ENCODE results near the gene EXOC6B.

Gene EXOC6B

GRCh38 chr2:72148003-72148836 is 677.6 kb downstream of the EXOC6B start:
- no peaks in the 10 kb centered on the region for H3K36me3 ChIP-seq (ENCODE audit: insufficient read depth, low read length)
- H3K27ac ChIP-seq: peak overlapping the region; percentile 42; the same call in 1 of the 2 replicates
- peak overlapping the region; percentile 72 for H3K9ac ChIP-seq (ENCODE audit: insufficient read length)
- peak overlapping the region; percentile 81 for H3K4me3 ChIP-seq
- H3K9me3 ChIP-seq (ENCODE audit: low read depth, low read length): no peaks in the 10 kb centered on the region
- DNase-seq (ENCODE audit: low read depth, low spot score): no peak
- no peak for TF ChIP-seq EZH2 (IDR thresholded peaks at IDR 0.05)
- TF ChIP-seq FOXP2 (optimal IDR thresholded peaks at IDR 0.05; ENCODE audit: control extremely low read depth, extremely low read length, insufficient read depth): no peak
- no peak for TF ChIP-seq POLR2AphosphoS5 (IDR thresholded peaks at IDR 0.05; ENCODE audit: borderline replicate concordance, low read depth, low read length)

- H3K9me3 ChIP-seq (ENCODE audit: low read depth, low read length): no peaks in the 10 kb centered on the region
- TF ChIP-seq FOXP2 (optimal IDR thresholded peaks at IDR 0.05; ENCODE audit: control extremely low read depth, extremely low read length, insufficient read depth): no peak
- H3K27ac ChIP-seq: peak within 1 kb of the TSS; percentile 62; the same call in 1 of the 2 replicates
- peak within 1 kb of the TSS; percentile 81 for H3K4me3 ChIP-seq
- no peak for DNase-seq (ENCODE audit: low read depth, low spot score)
- no peaks in the 10 kb centered on the region for H3K36me3 ChIP-seq (ENCODE audit: insufficient read depth, low read length)
- peak within 1 kb of the TSS; percentile 72 for H3K9ac ChIP-seq (ENCODE audit: insufficient read length)
Observed at GRCh38 chr2:72147303-72147971, 678.4 kb downstream of the EXOC6B start, which contains the start of gene CYP26B1. CYP26B1 (minus strand) TSS chr2:72147862; CDS start chr2:72147834, 28 bp downstream.

- TF ChIP-seq FOXP2 (optimal IDR thresholded peaks at IDR 0.05; ENCODE audit: control extremely low read depth, extremely low read length, insufficient read depth) (no peak), EZH2 (IDR thresholded peaks at IDR 0.05) (no peak), POLR2AphosphoS5 (IDR thresholded peaks at IDR 0.05; ENCODE audit: borderline replicate concordance, low read depth, low read length) (no peak)
- Histone ChIP-seq H3K9me3 (ENCODE audit: low read depth, low read length) (no peaks in the 10 kb centered on the region), H3K4me3 (peak overlapping the region; percentile 80), H3K9ac (ENCODE audit: insufficient read length) (peak overlapping the region; percentile 72), H3K36me3 (ENCODE audit: insufficient read depth, low read length) (no peaks in the 10 kb centered on the region), H3K27ac (peak overlapping the region; percentile 62; the same call in 1 of the 2 replicates)
- no peak for DNase-seq (ENCODE audit: low read depth, low spot score)
Observed at GRCh38 chr2:72146347-72147302, 679.2 kb downstream of the EXOC6B start.

- Histone ChIP-seq H3K36me3 (ENCODE audit: insufficient read depth, low read length) (no peaks in the 10 kb centered on the region), H3K9ac (ENCODE audit: insufficient read length) (peak overlapping the region; percentile 72), H3K9me3 (ENCODE audit: low read depth, low read length) (no peaks in the 10 kb centered on the region), H3K27ac (peak overlapping the region; percentile 60), H3K4me3 (peak overlapping the region; percentile 80)
- DNase-seq (ENCODE audit: low read depth, low spot score): no peak
- TF ChIP-seq EZH2 (IDR thresholded peaks at IDR 0.05) (no peak), POLR2AphosphoS5 (IDR thresholded peaks at IDR 0.05; ENCODE audit: borderline replicate concordance, low read depth, low read length) (no peak), FOXP2 (optimal IDR thresholded peaks at IDR 0.05; ENCODE audit: control extremely low read depth, extremely low read length, insufficient read depth) (no peak)
Observed at GRCh38 chr2:72145658-72146329, 680.0 kb downstream of the EXOC6B start.

- peak; percentile 31; the same call in 1 of the 2 replicates for TF ChIP-seq POLR2AphosphoS5 (IDR thresholded peaks at IDR 0.05; ENCODE audit: borderline replicate concordance, low read depth, low read length)
- no peak for TF ChIP-seq EZH2 (IDR thresholded peaks at IDR 0.05)
- peak overlapping the region; percentile 60 for H3K27ac ChIP-seq
- H3K9ac ChIP-seq (ENCODE audit: insufficient read length): peak overlapping the region; percentile 72
- DNase-seq (ENCODE audit: low read depth, low spot score): peak; percentile 28
- H3K9me3 ChIP-seq (ENCODE audit: low read depth, low read length): no peaks in the 10 kb centered on the region
- H3K4me3 ChIP-seq: peak overlapping the region; percentile 80
- no peaks in the 10 kb centered on the region for H3K36me3 ChIP-seq (ENCODE audit: insufficient read depth, low read length)
Observed at GRCh38 chr2:72145289-72145657, 680.6 kb downstream of the EXOC6B start.

- no peaks in the 10 kb centered on the region for H3K36me3 ChIP-seq (ENCODE audit: insufficient read depth, low read length)
- peak overlapping the region; percentile 60; the same call in 1 of the 2 replicates for H3K27ac ChIP-seq
- H3K4me3 ChIP-seq: peak overlapping the region; percentile 80
- no peak for TF ChIP-seq EZH2 (IDR thresholded peaks at IDR 0.05)
- TF ChIP-seq POLR2AphosphoS5 (IDR thresholded peaks at IDR 0.05; ENCODE audit: borderline replicate concordance, low read depth, low read length): no peak
- TF ChIP-seq FOXP2 (optimal IDR thresholded peaks at IDR 0.05; ENCODE audit: control extremely low read depth, extremely low read length, insufficient read depth): no peak
- no peaks in the 10 kb centered on the region for H3K9me3 ChIP-seq (ENCODE audit: low read depth, low read length)
- H3K9ac ChIP-seq (ENCODE audit: insufficient read length): peak overlapping the region; percentile 72
- no peak for DNase-seq (ENCODE audit: low read depth, low spot score)
Observed at GRCh38 chr2:72144632-72145288, 681.1 kb downstream of the EXOC6B start.

- no peaks in the 10 kb centered on the region for H3K9me3 ChIP-seq (ENCODE audit: low read depth, low read length)
- DNase-seq (ENCODE audit: low read depth, low spot score): no peak
- peak overlapping the region; percentile 67; the same call in 1 of the 2 replicates for H3K27ac ChIP-seq
- TF ChIP-seq FOXP2 (optimal IDR thresholded peaks at IDR 0.05; ENCODE audit: control extremely low read depth, extremely low read length, insufficient read depth): no peak
- no peak for TF ChIP-seq EZH2 (IDR thresholded peaks at IDR 0.05)
- no peak for TF ChIP-seq POLR2AphosphoS5 (IDR thresholded peaks at IDR 0.05; ENCODE audit: borderline replicate concordance, low read depth, low read length)
- H3K36me3 ChIP-seq (ENCODE audit: insufficient read depth, low read length): no peaks in the 10 kb centered on the region; the same call in 1 of the 2 replicates
- peak overlapping the region; percentile 80 for H3K4me3 ChIP-seq
- peak overlapping the region; percentile 72 for H3K9ac ChIP-seq (ENCODE audit: insufficient read length)
Observed at GRCh38 chr2:72144274-72144631, 681.6 kb downstream of the EXOC6B start.

Data from SK-N-MC (cell line).